GM21723 (cell line): Measurements from ENCODE around the gene PLEKHG3.

Source experiments
- ATAC-seq: cut with Tn5 transposase; IDR thresholded peaks from one replicate; pipeline ENCODE4 v1.9.1; 2021; ENCODE audit warnings: mild to moderate bottlenecking, moderate library complexity; ENCODE audit not compliant: unreplicated experiment

Gene PLEKHG3

GRCh38 chr14:64762044-64763034 is 58.1 kb downstream of the PLEKHG3 start:
- no peak for ATAC-seq

GRCh38 chr14:64763085-64763782 is 59.0 kb downstream of the PLEKHG3 start:
- no peak for ATAC-seq

GRCh38 chr14:64763801-64764621 is 59.8 kb downstream of the PLEKHG3 start:
- ATAC-seq, result no peak

GRCh38 chr14:64764641-64765520 is 60.7 kb downstream of the PLEKHG3 start:
- no peak for ATAC-seq

- ATAC-seq, result no peak
Measured at GRCh38 chr14:64765740-64766302, 61.6 kb downstream of the PLEKHG3 start.

- no peak for ATAC-seq
Measured at GRCh38 chr14:64766430-64767151, 62.4 kb downstream of the PLEKHG3 start.

- ATAC-seq, result no peak
Measured at GRCh38 chr14:64767215-64767964, 63.2 kb downstream of the PLEKHG3 start.

- no peak for ATAC-seq
Measured at GRCh38 chr14:64768401-64769095, 64.3 kb downstream of the PLEKHG3 start.

GRCh38 chr14:64769096-64770020 is 65.1 kb downstream of the PLEKHG3 start:
- no peak for ATAC-seq

GRCh38 chr14:64770751-64771150 is 66.5 kb downstream of the PLEKHG3 start:
- no peak for ATAC-seq

- ATAC-seq, result no peak
Measured at GRCh38 chr14:64771161-64771560, 66.9 kb downstream of the PLEKHG3 start.

GRCh38 chr14:64772397-64772950 is 68.2 kb downstream of the PLEKHG3 start:
- no peak for ATAC-seq

GRCh38 chr14:64773046-64773445 is 68.8 kb downstream of the PLEKHG3 start:
- no peak for ATAC-seq

GRCh38 chr14:64773577-64773976 is 69.4 kb downstream of the PLEKHG3 start:
- no peak for ATAC-seq

- no peak for ATAC-seq
Measured at GRCh38 chr14:64774272-64774671, 70.0 kb downstream of the PLEKHG3 start.

GRCh38 chr14:64775081-64775777 is 71.0 kb downstream of the PLEKHG3 start:
- ATAC-seq, result no peak
